Measurements from ENCODE around the gene MYO18B. TPM values are rescaled to one million over a fixed set of nuclear protein-coding genes. Genes with fewer than 3 reads are reported as not detected.

The MYO18B gene
- total and polyA plus RNA-seq, 2 donors (not counting 3 experiments of a cell fraction or from before 2014, with no cell fraction given) = 0.01 TPM; not detected in 1

- no TSS peak for BruUV-seq (replicated peaks)
Observed at GRCh38 chr22:25890651-25891050, 148.7 kb downstream of the MYO18B start.

GRCh38 chr22:25892678-25893077, 150.7 kb downstream of the MYO18B start:
- dilution Hi-C loops (cut with MboI; ENCODE audit: extremely low pct_ligation_motif_present, low sequenced_read_pairs) = no loop called here
- DNase-seq (ENCODE audit: low read depth, low spot score) = no peak

More at GRCh38 chr22:25890651-25891050, 148.7 kb downstream of the MYO18B start:
- FAIRE-seq (no peak), DNase-seq (ENCODE audit: low read depth, low spot score) (no peak)
- Histone ChIP-seq H3K9me3 (replicated peaks; ENCODE audit: control insufficient read depth, insufficient read depth, low read length) (no peaks in the 10 kb centered on the region), H3K9me1 (replicated peaks; ENCODE audit: control insufficient read depth, extremely low read depth, insufficient read depth, low read length) (no peaks in the 10 kb centered on the region), H3K9ac (replicated peaks; ENCODE audit: extremely low read depth, insufficient read depth, low read length) (no peak overlapping the region), H3K4me3 (replicated peaks in 1 of 3; ENCODE audit: insufficient read depth in 1 of 3, low read depth in 1 of 3, low read length in 3 of 3) (no peak overlapping the region), H3K4me2 (ENCODE audit: insufficient read depth, low read length) (no peak overlapping the region), H3K27ac (ENCODE audit: insufficient read depth, low read depth, low read length) (no peak overlapping the region), H3K27me3 (ENCODE audit: control insufficient read depth in 2 of 2, insufficient read depth in 2 of 2, low read length in 2 of 2) (no peaks in the 10 kb centered on the region), H4K20me1 (replicated peaks; ENCODE audit: control insufficient read depth, extremely low read depth, insufficient read depth, low read length) (no peaks in the 10 kb centered on the region), H3K79me2 (ENCODE audit: control insufficient read depth, insufficient read depth, low read length) (no peaks in the 10 kb centered on the region), H2AFZ (ENCODE audit: low read depth, low read length) (no peak overlapping the region), H3K4me1 (ENCODE audit: control insufficient read depth, extremely low read depth, insufficient read depth, low read length) (no peaks in the 10 kb centered on the region), H3K36me3 (ENCODE audit: control insufficient read depth in 2 of 2, extremely low read depth in 1 of 2, insufficient read depth in 2 of 2, low read length in 2 of 2) (no peaks in the 10 kb centered on the region)
- intact Hi-C loops (cut with micrococcal nuclease) = no loop called here
- CTCF ChIA-PET = no interaction called here
- POLR2A ChIA-PET = no interaction called here
- TF ChIP-seq MAX (IDR thresholded peaks at IDR 0.05; ENCODE audit: insufficient read depth, insufficient read length) = no peak
- dilution Hi-C loops (cut with MboI; ENCODE audit: extremely low pct_ligation_motif_present, low sequenced_read_pairs) = no loop called here

More at GRCh38 chr22:25892678-25893077, 150.7 kb downstream of the MYO18B start:
- Histone ChIP-seq H3K79me2 (ENCODE audit: control insufficient read depth, insufficient read depth, low read length) (no peaks in the 10 kb centered on the region), H3K9me3 (replicated peaks; ENCODE audit: control insufficient read depth, insufficient read depth, low read length) (no peaks in the 10 kb centered on the region), H3K9me1 (replicated peaks; ENCODE audit: control insufficient read depth, extremely low read depth, insufficient read depth, low read length) (no peaks in the 10 kb centered on the region), H3K4me2 (ENCODE audit: insufficient read depth, low read length) (no peak overlapping the region), H4K20me1 (replicated peaks; ENCODE audit: control insufficient read depth, extremely low read depth, insufficient read depth, low read length) (no peaks in the 10 kb centered on the region), H3K9ac (replicated peaks; ENCODE audit: extremely low read depth, insufficient read depth, low read length) (no peak overlapping the region), H3K27ac (ENCODE audit: insufficient read depth, low read depth, low read length) (no peak overlapping the region), H3K4me3 (replicated peaks in 1 of 3; ENCODE audit: insufficient read depth in 1 of 3, low read depth in 1 of 3, low read length in 3 of 3) (no peak overlapping the region), H3K36me3 (ENCODE audit: control insufficient read depth in 2 of 2, extremely low read depth in 1 of 2, insufficient read depth in 2 of 2, low read length in 2 of 2) (no peaks in the 10 kb centered on the region), H3K27me3 (ENCODE audit: control insufficient read depth in 2 of 2, insufficient read depth in 2 of 2, low read length in 2 of 2) (no peaks in the 10 kb centered on the region), H3K4me1 (ENCODE audit: control insufficient read depth, extremely low read depth, insufficient read depth, low read length) (no peaks in the 10 kb centered on the region), H2AFZ (ENCODE audit: low read depth, low read length) (no peak overlapping the region)
- no TSS peak for BruUV-seq (replicated peaks)
- FAIRE-seq = no peak
- ChIA-PET POLR2A (no interaction called here), CTCF (no interaction called here)
- TF ChIP-seq EZH2 (IDR thresholded peaks at IDR 0.05; ENCODE audit: borderline replicate concordance, low read depth, low read length, severe bottlenecking) (no peak), MYC (IDR thresholded peaks at IDR 0.05; ENCODE audit: low read depth, low read length) (no peak), POLR2AphosphoS5 (IDR thresholded peaks at IDR 0.05; ENCODE audit: insufficient read depth, low read depth, low read length) (no peak), MAX (IDR thresholded peaks at IDR 0.05; ENCODE audit: insufficient read depth, insufficient read length) (no peak), JUN (IDR thresholded peaks at IDR 0.05; ENCODE audit: borderline replicate concordance, insufficient read depth, insufficient read length, low read depth) (no peak), GATA2 (IDR thresholded peaks at IDR 0.05; ENCODE audit: insufficient read depth, insufficient read length, low read depth, low read length) (no peak), CTCF (IDR thresholded peaks at IDR 0.05; ENCODE audit: extremely low read depth in 1 of 2, insufficient read depth in 1 of 2, low read depth in 1 of 2, low read length in 2 of 2) (no peak), FOS (IDR thresholded peaks at IDR 0.05; ENCODE audit: borderline replicate concordance, insufficient read depth, low read length) (no peak)
- intact Hi-C loops (cut with micrococcal nuclease) = no loop called here

Measured in endothelial cell of umbilical vein (primary cell).